IPS-18c (cell line): Measurements from ENCODE around the gene PAAF1.
"Not testable (repeated sequence)": the region's sequence is repeated elsewhere in the genome, so short reads cannot be mapped to it uniquely, and the experiment has no call there.

Experiments
- H3K4me3 ChIP-seq: 2 replicates; pipeline ENCODE4 v1.7.0; 2013; ENCODE audit warnings: low read depth, mild to moderate bottlenecking, low read length, moderate library complexity; ENCODE audit not compliant: insufficient read depth
- H3K9me3 ChIP-seq: one replicate; pipeline ENCODE4 v1.6.1; 2013; ENCODE audit warnings: mild to moderate bottlenecking, low read length, moderate library complexity; ENCODE audit not compliant: control insufficient read depth, insufficient read depth

Gene PAAF1

DNA sequence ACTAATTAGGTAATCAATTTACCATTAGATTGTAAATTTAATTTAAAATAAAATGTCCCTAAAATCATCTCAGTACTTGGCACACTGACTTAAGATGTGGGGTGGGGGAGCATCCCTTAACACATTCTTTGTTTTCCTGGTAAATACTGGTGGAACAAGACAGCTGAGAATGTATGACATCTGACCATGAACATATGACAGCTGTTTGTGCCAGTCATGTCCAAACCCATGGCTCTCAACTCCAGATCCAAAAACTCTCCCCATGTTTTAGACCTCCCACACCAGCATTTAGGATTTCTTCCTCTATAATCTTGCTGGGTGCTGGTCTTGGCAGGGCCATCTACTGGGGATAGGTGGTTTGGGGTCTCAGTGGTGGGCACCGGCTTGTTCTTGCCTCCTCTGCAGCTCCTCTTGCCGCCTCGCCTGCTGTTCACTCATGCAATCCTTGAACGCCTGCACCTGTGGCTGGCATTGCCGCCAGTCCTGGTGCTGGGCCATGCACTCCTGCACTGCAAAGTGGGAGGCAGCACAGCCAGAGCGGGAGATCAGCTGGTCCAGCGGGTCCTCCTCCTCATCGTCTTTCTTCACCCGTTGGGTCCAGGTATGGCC is 3.9 kb upstream of the PAAF1 start:
- Histone ChIP-seq H3K9me3 (no peaks in the 10 kb centered on the region), H3K4me3 (no peak overlapping the region)

DNA sequence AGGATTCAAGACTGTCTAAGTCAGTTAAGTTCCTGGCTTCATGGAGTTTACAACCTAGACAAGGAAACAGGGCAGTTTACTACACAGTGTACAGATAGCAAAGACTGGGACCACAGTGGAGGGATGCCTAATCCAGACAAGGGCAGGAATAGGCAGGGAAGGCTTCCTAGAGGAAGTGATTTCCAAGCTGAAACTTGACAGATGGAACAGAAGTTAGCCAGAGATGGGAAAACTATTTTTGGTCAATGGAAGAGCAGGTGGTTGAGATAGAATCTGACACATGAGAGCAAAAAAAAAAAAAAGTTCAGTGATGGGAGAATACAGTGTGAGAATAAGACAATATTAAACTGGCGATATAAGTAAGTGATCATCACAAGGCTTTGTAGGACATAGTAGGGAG is 1.4 kb upstream of the PAAF1 start:
- H3K4me3 ChIP-seq = peak overlapping the region; percentile 92

DNA sequence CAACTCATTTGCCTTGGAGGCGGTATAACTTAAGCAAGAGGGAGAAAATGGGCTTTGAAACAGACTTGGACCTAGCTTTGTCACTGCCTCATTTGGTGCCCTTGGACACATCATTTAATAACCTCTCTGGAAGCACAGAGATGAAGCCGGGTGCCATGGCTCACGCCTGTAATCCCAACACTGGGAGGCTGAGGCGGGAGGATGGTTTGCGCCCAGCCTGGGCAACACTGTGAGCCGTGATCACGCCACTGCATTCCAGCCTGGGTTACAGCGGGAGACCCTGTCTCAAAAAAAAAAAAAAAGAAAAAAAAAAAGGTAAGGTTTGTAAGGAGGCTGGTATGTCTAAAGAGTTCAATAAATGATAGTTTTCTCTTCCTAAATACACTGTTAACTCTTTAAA is 959 bp upstream of the PAAF1 start:
- no peaks in the 10 kb centered on the region for H3K9me3 ChIP-seq
- H3K4me3 ChIP-seq = peak overlapping the region; percentile 92

More for the DNA sequence above, 1.4 kb upstream of the PAAF1 start:
- no peaks in the 10 kb centered on the region for H3K9me3 ChIP-seq

DNA sequence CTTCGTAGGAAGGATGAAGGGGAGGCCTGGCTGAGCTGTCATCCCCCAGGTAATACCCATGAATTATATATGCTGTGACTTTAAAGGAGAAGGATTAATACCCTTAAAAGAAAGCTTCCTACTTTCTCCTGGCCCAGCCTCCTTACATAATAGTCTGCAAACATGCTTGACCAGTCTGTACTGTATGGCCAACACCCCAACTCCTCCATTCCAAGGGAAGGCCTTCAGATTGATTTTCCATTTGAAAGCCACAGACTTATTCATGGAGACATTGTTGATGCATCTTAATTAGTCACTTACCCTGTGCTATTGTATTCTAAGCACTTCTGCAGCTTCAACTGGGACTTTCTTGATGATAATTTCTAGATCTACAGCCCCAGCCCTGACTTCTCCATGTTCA is 2.0 kb downstream of the PAAF1 start:
- Histone ChIP-seq H3K4me3 (no peak overlapping the region), H3K9me3 (no peaks in the 10 kb centered on the region)

DNA sequence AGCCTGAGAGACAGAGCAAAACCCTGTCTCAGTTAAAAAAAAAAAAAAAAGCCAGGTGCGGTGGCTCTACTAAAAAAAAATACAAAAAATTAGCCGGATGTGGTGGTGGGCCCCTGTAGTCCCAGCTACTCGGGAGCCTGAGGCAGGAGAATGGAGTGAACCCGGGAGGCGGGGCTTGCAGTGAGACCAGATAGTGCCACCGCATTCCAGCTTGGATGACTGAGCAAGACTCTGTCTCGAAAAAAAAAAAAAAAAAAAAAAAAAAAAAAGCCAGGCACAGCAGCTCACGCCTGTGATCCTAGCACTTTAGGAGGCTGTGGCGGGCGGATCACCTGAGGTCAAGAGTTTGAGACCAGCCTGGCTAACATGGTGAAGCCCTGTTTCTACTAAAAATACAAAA is 3.6 kb downstream of the PAAF1 start:
- not testable (repeated sequence) for H3K4me3 ChIP-seq, H3K9me3 ChIP-seq

DNA sequence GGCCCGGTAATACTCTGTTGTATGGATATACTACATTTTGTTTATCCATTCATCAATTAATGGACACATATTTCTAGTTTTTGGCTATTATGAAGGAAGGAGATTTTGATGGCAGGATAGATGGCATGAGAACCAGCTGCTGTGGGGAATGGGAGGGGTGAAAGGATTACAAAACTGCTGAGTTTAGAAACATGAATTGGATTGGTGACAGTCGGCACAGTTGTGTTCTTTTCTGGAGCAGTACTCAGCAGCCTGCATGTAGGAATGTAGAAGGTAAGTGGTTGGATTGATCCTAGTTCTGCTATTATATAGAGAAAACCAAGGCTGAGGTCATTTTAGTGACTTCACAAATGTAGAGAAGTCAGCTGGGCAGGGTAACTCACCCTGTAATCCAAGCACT is 7.1 kb downstream of the PAAF1 start:
- H3K9me3 ChIP-seq = no peaks in the 10 kb centered on the region
- H3K4me3 ChIP-seq = no peak overlapping the region

DNA sequence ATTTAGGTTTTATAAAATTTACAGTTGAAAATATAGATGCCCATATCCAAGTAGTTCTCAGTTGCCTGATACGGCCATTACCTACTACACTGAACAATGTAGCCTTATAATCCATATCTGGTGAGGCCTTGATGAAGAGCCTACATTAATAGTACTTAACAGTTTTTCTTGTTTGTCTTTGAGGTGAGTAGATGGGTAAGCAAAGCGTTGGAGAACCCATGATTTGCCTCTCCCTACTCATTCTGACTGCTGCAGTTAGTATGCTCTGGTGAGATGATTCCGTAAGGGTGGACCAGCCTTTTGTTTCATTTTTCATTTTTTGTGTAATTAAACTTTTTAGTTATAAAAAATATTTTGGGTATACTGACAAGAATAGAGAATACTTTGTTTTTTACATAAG is 11.4 kb downstream of the PAAF1 start:
- H3K4me3 ChIP-seq = no peak overlapping the region
- no peaks in the 10 kb centered on the region for H3K9me3 ChIP-seq

DNA sequence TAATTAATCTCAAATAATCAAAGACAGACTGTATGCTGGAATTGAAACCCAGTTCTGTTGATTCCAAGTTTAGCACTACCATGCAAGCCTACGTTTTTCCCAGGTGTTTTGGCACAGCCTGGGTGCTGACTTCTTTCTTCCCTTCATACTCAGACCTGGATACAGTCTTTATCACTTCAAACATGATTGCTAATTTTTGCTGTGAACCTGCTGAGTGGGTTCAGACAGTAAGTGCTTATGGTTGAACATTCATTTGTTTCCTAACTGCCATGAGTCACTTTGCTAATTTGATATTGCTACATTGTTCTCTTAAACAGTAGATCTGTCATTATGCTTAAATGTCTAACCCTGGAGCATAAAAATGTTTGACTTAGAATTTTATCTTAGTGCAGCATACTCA is 12.2 kb downstream of the PAAF1 start:
- no peaks in the 10 kb centered on the region for H3K9me3 ChIP-seq
- no peak overlapping the region for H3K4me3 ChIP-seq

DNA sequence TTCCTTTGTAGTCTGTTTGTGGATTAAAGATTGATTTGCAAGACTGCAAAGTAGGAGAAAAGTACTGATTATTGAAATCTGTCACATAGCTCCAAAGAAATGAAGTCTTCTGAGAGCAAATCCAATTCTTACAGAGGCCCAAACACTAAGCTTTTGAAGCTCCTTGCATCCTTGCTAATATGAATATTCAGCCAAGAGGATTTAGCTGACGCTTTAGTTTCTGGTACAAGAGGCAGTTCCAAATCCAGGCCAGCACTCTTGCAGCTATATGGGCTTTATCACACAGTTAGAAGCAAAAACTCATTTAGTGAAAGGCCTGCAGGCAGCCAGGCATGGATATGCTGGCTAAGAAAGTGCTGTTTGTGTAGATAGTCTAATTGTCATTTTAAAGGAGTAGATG is 12.7 kb downstream of the PAAF1 start:
- H3K4me3 ChIP-seq = no peak overlapping the region
- no peaks in the 10 kb centered on the region for H3K9me3 ChIP-seq

DNA sequence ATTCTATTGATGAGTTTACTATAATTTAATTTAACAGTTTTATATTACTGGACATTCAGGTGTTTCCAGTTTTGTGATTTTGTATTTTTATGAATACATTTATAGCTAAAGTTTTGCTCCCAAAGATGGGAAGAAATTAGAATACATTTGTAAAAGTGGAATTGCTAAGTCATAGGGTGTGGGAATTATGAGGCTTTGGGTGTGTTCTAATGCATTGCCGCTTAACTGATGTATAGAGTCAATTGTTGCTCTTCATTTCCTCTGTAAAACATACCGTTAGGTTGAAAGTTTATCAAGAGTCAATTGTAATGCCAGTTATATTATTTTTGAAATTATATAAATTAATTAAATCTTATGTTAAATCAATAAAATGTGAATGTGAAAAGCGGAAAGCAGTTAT is 16.2 kb downstream of the PAAF1 start:
- Histone ChIP-seq H3K4me3 (no peak overlapping the region), H3K9me3 (no peaks in the 10 kb centered on the region)

DNA sequence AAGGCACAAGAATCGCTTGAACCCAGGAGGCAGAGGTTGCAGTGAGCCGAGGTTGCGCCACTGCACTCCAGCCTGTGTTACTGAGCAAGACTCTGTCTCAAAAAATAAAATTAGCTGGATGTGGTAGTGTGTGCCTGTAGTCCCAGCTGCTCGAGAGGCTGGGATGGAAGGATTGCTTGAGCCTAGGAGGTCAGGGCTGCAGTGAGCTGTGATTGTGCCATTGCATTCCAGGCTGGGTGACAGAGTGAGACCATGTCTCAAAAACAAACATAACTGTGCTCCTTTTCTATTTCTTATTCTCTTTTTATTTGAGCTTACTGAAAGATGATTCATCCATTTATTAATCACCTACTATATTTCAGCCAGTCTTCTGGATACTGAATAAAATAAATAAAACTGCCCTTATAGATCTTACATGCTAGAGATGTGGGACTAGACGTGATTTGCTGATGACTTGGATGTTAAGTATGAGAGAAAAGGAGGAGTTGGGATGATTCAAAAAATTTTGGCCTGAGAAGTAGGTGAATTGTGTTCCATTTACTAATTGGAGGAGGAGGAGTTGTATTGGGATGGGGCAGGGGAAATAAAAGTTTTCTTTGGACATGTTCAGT is 18.0 kb downstream of the PAAF1 start:
- Histone ChIP-seq H3K4me3 (no peak overlapping the region), H3K9me3 (peaks cover 2% of the 10 kb centered on the region)

DNA sequence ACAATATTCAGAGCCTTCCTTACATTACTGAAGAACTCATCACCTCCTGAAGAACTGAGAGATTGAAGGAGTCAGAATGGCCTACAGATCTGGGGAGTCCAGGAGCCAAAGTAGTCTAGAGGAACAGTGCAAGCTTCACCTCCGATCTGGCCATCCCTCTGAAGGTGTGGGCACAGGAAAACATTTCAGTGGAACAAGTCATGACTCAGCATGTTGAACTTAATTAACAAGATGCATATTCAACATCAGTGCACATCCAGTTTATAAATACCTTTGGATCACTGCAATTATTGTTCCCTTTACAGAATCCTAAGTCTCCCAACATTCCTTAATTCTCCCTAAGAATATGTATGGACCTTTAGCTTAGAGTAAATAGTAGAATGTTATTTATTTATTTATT is 25.5 kb downstream of the PAAF1 start:
- H3K9me3 ChIP-seq = peaks cover 2% of the 10 kb centered on the region
- no peak overlapping the region for H3K4me3 ChIP-seq

DNA sequence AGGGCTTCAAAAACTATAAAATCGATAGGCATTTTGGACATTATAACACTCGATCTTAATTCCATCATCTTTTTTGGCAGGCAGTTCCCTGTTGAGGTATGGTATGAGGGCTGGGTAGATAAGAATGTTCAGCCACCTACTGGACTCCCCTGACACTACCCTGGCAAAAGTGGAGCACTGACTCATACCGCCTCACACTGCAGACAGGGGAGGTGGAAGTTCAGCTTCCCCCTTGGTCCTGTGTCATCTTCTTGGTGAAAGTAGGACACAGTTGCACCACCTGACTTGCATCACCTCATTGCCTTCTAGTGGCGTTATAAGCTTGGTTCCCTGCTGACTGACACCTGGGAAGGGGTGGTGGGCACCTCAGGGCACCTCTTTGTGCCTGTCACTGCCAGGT is 30.4 kb downstream of the PAAF1 start:
- no peaks in the 10 kb centered on the region for H3K9me3 ChIP-seq
- H3K4me3 ChIP-seq = no peak overlapping the region

DNA sequence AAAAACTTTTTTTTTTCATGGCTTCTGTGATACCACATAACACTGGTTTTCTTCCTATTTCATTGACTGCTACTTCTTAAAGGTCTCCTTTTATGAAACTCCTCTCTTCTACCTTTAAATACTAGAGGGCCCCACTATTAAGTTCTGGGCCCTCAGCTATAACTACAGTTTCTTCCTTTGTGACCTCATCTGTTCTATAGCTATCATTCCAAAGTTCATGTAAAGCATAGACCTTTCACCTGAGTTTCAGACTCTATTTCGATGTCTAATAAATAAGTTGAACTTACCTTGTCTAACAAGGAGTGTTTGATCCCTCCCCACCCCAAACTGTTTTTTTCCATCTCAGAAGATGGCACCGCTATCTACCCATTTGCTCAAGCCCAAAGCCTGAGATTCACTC is 35.2 kb downstream of the PAAF1 start:
- Histone ChIP-seq H3K4me3 (no peak overlapping the region), H3K9me3 (no peaks in the 10 kb centered on the region)

DNA sequence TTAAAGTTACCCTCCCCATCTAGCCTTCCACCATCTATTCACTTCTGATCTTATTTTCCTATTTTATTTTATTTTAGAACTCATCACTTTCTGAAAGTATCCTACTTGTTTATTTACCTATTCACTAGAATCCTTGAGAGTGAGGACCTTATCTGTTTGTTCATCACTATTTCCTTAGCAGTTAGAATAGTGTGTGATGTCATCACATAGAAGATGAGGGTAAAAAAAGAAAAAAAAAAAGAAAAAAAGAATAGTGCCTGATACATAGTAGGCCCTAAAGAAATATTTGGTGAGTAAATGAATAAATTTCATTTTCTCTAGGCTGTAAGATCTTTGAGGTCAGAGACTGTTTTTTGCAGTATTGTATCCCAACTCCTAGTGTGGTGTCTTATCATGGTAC is 36.7 kb downstream of the PAAF1 start:
- H3K9me3 ChIP-seq = peaks cover 3% of the 10 kb centered on the region
- no peak overlapping the region for H3K4me3 ChIP-seq

DNA sequence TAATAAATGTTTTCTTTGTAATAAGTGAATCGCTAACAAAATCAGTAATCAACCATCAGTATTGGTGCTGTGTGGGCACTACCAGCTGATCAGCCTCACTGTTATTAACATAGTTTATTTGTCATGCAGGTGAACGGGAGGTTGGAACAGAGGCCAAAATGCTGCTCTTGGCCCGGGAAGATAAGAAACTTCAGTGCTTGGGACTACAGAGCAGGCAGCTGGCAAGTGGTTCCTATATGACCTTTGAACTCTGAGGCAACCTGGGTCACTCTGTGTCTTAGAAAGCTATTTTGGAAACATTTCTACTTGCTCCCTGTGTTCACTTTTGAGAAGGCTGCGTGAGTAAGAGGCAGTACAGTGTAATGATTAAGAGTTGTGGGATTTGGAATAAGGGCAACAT is 37.5 kb downstream of the PAAF1 start:
- Histone ChIP-seq H3K4me3 (no peak overlapping the region), H3K9me3 (peaks cover 3% of the 10 kb centered on the region)

DNA sequence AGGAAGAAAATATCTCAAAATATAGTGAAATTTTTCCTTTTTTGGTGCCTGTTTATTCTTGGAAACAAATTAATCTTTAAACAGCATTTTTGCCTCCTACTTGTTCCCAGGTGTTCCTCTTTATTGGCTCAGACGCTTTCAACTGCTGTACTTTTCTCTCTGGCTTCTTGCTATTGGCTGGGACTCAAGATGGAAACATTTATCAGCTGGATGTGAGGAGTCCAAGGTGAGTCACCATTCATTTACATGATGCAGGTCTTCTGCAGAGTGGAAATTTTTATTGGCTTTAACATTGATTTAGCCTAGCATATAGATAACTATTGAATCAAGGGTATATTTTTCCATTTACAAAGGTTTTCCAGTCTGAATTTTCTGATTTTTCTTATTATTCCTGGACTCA is 39.6 kb downstream of the PAAF1 start:
- H3K4me3 ChIP-seq = no peak overlapping the region
- peaks cover 3% of the 10 kb centered on the region for H3K9me3 ChIP-seq

DNA sequence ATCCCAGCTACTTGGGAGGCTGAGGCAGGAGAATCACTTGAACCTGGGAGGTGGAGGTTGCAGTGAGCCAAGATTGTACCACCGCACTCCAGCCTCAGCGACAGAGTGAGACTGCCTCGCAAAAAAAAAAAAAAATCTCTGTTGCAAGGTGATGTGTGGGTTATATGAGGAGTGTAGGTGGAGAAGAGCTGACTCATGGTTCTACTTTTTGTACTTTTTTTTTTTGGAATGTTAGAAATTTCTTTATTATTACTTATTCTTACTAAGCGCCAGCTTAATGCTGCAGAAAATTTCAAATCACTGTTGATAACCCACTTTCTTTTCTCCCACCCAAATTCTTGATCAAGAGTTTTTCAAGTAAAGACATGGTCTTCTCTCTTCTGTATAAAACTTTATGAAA is 44.4 kb downstream of the PAAF1 start:
- peaks cover 3% of the 10 kb centered on the region for H3K9me3 ChIP-seq
- no peak overlapping the region for H3K4me3 ChIP-seq

DNA sequence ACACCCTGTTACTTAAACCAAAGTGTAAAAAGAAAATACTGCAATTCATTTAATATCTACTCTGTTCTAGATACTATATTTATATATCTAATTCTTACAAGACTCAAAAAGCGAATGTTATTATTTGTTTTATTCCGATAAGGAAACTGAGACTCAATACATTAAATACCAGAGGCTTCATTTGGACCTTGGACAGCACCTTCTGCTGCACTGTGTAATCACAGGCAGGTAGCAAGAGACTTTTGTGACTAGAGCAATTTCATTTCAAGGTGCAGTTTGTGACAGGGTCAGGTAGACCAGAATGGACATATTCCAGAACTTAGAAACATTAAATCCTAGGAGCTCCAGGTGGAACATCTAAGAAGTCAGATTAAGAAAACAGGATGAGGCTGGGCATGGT is 52.6 kb downstream of the PAAF1 start:
- Histone ChIP-seq H3K4me3 (no peak overlapping the region), H3K9me3 (no peaks in the 10 kb centered on the region)
